ENCODE data around the gene TLE5. TPM values are rescaled to one million over a fixed set of nuclear protein-coding genes. Genes with fewer than 3 reads are reported as not detected.

The TLE5 gene, protein sequence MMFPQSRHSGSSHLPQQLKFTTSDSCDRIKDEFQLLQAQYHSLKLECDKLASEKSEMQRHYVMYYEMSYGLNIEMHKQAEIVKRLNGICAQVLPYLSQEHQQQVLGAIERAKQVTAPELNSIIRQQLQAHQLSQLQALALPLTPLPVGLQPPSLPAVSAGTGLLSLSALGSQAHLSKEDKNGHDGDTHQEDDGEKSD
- 98.1 TPM for total RNA-seq

DNA sequence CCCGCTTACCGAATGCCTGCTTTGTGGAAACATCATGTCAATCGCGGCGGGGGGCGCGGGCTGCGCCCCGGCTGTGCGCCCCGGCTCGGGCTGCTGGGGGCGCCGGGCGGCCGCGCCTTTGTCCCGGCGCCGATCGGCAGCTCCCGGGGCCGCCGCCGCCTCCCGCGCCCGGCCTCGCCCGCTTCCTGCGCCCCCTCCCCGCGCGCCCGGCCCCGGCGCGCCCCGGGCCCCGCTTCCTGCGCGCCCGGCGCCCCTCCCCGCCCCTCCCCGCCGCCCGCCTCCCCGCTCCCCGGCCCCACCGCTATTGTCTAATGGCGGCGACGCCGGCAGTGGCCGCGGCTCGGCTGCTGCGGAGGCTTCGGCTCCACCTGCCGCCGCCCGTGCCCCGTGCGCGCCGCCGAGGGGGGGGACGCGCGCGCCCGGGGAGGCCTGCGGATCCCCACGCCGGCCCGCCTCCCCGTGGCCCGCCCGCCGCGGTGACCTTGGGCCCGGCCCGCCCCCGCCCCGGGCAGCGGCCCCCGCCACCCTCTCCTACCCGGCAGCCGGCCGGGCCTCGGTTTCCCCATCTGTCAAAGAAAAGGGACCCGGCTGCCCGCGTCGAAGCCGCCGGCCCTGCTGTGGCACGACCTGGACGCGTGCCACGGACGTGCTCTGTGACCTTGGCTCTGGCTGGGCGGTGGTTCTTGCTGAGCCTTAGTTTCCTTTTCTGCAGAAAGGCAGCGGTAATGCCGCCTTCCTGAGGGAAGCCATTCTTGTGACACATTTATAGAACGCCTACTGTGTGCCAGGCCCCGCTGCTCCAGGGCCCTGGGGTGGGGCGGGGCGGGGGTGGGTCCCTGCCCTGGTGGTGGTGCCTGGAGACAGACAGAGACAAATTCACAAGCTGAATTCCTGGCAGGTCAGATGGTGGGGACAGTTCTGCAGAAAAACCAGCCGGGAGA, at the start of gene TLE5:
TLE5 (minus strand) TSS at position 331 of the 941 bp plus-strand sequence; CDS start at position 36, 295 bp downstream.
- peaks cover 19 to 39% (median 33%) of the 10 kb centered on the region in 3 donors for H3K4me1 ChIP-seq (ENCODE audit: control insufficient read depth in 3 of 3, insufficient read depth in 3 of 3, low read length in 3 of 3)

DNA sequence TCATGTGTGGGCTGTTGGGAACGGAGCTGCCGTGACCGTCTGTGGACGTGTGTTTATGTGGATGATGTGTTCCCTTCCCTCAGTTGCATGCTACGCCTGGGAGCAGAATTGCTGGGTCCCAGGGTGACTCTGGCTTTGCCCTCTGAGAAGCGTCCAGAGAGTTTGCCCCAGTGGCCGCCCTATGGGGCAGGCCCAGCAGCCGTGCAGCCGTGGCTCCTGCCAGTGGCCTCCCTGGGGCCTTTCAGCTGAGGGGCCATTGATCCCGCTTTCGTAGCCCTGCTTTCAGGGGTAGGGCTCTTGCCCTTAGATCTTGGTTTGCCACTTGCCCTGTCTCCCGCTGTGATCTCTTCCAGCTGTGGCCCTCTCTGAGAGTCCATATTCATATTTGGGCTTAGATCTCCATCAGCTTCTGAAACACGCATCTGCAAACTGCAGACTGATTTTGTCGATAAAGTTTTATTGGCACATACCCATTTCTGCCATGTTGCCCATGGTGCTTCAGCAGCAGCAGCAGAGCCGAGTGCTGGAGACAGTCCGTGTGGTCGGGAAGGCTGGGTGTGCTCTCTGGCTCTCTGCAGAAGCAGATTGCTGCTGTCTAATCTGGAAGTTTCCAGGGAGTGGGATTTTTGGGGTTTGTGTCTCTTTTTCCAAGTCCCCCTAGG, 49.4 kb upstream of the TLE5 start:
- Histone ChIP-seq H3K27ac (ENCODE audit: low read depth, low read length) (no peak overlapping the region), H3K9ac (ENCODE audit: low read depth in 1 of 3, low read length in 3 of 3) (no peak overlapping the region), H3K27me3 (ENCODE audit: control insufficient read depth in 3 of 3, insufficient read depth in 3 of 3, low read length in 3 of 3) (no peaks in the 10 kb centered on the region), H3K4me1 (ENCODE audit: control insufficient read depth in 3 of 3, insufficient read depth in 3 of 3, low read length in 3 of 3) (peaks cover 1 to 14% (median 7%) of the 10 kb centered on the region in 3 donors), H3K4me3 (ENCODE audit: low read length in 3 of 3) (no peak overlapping the region), H3K36me3 (ENCODE audit: control insufficient read depth in 3 of 3, insufficient read depth in 3 of 3, low read length in 3 of 3) (peaks cover 3 to 23% (median 22%) of the 10 kb centered on the region in 3 donors), H3K9me3 (ENCODE audit: control insufficient read depth in 3 of 3, low read length in 3 of 3) (no peaks in the 10 kb centered on the region)

More for the DNA sequence above, at the start of gene TLE5:
- no peaks in the 10 kb centered on the region for H3K27me3 ChIP-seq (ENCODE audit: control insufficient read depth in 3 of 3, insufficient read depth in 3 of 3, low read length in 3 of 3)
- peaks cover 16 to 19% (median 18%) of the 10 kb centered on the region in 3 donors for H3K36me3 ChIP-seq (ENCODE audit: control insufficient read depth in 3 of 3, insufficient read depth in 3 of 3, low read length in 3 of 3)
- peak within 1 kb of the TSS; percentile 67 to 78 (median 74) for H3K4me3 ChIP-seq (ENCODE audit: low read length in 3 of 3)
- peak within 1 kb of the TSS; percentile 79 to 85 (median 83) for H3K9ac ChIP-seq (ENCODE audit: low read depth in 1 of 3, low read length in 3 of 3)
- peak within 1 kb of the TSS; percentile 84 for H3K27ac ChIP-seq (ENCODE audit: low read depth, low read length)
- H3K9me3 ChIP-seq (ENCODE audit: control insufficient read depth in 3 of 3, low read length in 3 of 3), result no peaks in the 10 kb centered on the region

DNA sequence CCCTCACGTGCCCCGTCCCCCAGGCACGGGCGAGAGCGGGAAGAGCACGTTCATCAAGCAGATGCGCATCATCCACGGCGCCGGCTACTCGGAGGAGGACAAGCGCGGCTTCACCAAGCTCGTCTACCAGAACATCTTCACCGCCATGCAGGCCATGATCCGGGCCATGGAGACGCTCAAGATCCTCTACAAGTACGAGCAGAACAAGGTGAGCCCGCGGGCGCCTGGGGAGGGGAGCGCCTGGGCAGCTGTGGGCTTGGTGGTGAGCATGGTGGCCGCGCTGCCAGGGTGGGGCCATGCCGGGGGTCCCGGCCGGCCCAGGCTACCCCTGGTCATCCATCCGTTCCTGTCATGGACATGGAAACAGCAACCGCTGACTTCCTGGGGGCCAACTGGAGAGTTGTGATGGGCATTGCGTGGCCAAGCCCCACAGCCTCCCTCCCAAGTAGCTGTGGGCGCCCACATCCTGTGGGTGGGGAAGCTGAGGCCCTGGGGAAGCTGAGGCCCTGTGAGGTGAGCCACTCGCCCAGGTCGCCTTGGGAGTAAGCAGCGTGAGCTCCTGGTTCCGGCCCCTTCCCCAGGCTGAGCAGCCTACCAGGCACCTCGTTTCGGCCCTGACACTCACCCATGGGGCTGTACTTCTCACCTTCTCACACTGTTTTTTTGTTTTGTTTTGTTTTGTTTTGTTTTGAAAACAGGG, 48.0 kb upstream of the TLE5 start:
- Histone ChIP-seq H3K36me3 (ENCODE audit: control insufficient read depth in 3 of 3, insufficient read depth in 3 of 3, low read length in 3 of 3) (peaks cover 3 to 21% (median 19%) of the 10 kb centered on the region in 3 donors), H3K27me3 (ENCODE audit: control insufficient read depth in 3 of 3, insufficient read depth in 3 of 3, low read length in 3 of 3) (no peaks in the 10 kb centered on the region), H3K9ac (ENCODE audit: low read depth in 1 of 3, low read length in 3 of 3) (no peak overlapping the region), H3K4me1 (ENCODE audit: control insufficient read depth in 3 of 3, insufficient read depth in 3 of 3, low read length in 3 of 3) (peaks cover 12 to 28% (median 21%) of the 10 kb centered on the region in 3 donors), H3K9me3 (ENCODE audit: control insufficient read depth in 3 of 3, low read length in 3 of 3) (no peaks in the 10 kb centered on the region), H3K27ac (ENCODE audit: low read depth, low read length) (no peak overlapping the region), H3K4me3 (ENCODE audit: low read length in 3 of 3) (no peak overlapping the region)

DNA sequence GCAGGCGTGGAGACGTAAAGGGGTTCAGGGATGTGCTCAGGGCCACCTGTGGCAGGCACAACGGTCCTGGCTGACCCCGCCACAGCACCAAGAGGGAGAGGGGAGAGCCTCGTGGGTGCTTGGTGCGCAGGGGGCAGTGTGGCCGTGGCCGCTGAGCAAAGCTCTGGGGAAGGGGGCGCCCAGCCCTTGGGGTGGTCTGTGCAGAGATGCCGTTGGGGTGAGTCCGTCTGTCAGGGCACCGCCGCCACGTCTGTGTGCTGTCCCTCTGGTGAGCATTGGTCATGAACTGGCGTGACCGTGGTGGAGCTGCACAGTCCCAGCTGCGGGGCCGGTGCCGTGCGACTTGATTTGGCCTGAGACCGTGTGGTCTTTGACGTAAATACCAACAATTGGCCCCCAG, 47.2 kb upstream of the TLE5 start:
- Histone ChIP-seq H3K4me3 (ENCODE audit: low read length in 3 of 3) (no peak overlapping the region), H3K27ac (ENCODE audit: low read depth, low read length) (no peak overlapping the region), H3K9me3 (ENCODE audit: control insufficient read depth in 3 of 3, low read length in 3 of 3) (no peaks in the 10 kb centered on the region), H3K27me3 (ENCODE audit: control insufficient read depth in 3 of 3, insufficient read depth in 3 of 3, low read length in 3 of 3) (no peaks in the 10 kb centered on the region), H3K4me1 (ENCODE audit: control insufficient read depth in 3 of 3, insufficient read depth in 3 of 3, low read length in 3 of 3) (peaks cover 12 to 30% (median 25%) of the 10 kb centered on the region in 3 donors), H3K36me3 (ENCODE audit: control insufficient read depth in 3 of 3, insufficient read depth in 3 of 3, low read length in 3 of 3) (peaks cover 3 to 21% (median 15%) of the 10 kb centered on the region in 3 donors), H3K9ac (ENCODE audit: low read depth in 1 of 3, low read length in 3 of 3) (peak overlapping the region in 1 of 3 donors; percentile 54)

DNA sequence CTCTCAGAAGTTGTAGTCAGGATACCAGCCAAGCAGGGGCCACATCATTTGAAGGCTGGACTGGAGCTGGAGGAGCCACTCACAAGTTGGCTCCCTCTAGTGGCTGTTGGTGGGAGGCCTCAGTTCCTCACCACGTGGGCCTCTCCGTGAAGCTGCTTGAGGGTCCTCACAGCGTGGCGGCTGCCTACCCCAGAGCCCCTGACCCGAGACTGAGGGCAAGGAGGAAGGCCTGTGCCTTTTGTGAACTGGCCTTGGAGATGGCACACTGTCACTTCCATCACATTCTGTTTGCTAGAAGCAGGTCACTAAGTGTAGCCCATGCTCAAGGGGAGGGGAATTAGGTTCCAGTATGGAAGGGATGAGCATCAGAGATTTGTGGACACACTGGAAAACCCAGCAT, 46.5 kb upstream of the TLE5 start:
- Histone ChIP-seq H3K4me3 (ENCODE audit: low read length in 3 of 3) (peak overlapping the region in 1 of 3 donors; percentile 15), H3K27ac (ENCODE audit: low read depth, low read length) (no peak overlapping the region), H3K9me3 (ENCODE audit: control insufficient read depth in 3 of 3, low read length in 3 of 3) (no peaks in the 10 kb centered on the region), H3K27me3 (ENCODE audit: control insufficient read depth in 3 of 3, insufficient read depth in 3 of 3, low read length in 3 of 3) (no peaks in the 10 kb centered on the region), H3K9ac (ENCODE audit: low read depth in 1 of 3, low read length in 3 of 3) (peak overlapping the region in 1 of 3 donors; percentile 54), H3K4me1 (ENCODE audit: control insufficient read depth in 3 of 3, insufficient read depth in 3 of 3, low read length in 3 of 3) (peaks cover 12 to 37% (median 32%) of the 10 kb centered on the region in 3 donors), H3K36me3 (ENCODE audit: control insufficient read depth in 3 of 3, insufficient read depth in 3 of 3, low read length in 3 of 3) (peaks cover 3 to 17% (median 11%) of the 10 kb centered on the region in 3 donors)

DNA sequence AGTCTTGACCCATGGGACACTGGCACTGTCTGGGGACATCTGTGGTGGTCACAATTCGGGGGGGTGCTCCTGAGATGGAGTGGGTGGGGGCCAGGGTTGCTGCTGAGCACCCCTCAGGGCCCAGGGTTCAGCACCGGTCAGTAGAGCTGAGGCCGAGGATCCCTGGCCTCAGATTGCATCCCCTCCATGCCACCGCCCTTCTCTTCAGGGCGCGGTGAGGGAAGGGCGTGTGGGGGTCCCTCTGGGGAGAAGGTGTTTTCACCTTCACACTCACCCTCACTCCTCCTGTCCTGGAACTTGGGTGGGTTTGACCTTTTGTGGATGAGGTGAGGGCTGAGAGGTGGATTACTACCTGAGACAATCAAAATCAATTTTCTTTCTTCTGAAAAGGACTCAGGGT, 45.4 kb upstream of the TLE5 start:
- no peak overlapping the region for H3K4me3 ChIP-seq (ENCODE audit: low read length in 3 of 3)
- peaks cover 14 to 41% (median 37%) of the 10 kb centered on the region in 3 donors for H3K4me1 ChIP-seq (ENCODE audit: control insufficient read depth in 3 of 3, insufficient read depth in 3 of 3, low read length in 3 of 3)
- H3K27me3 ChIP-seq (ENCODE audit: control insufficient read depth in 3 of 3, insufficient read depth in 3 of 3, low read length in 3 of 3), result no peaks in the 10 kb centered on the region
- H3K36me3 ChIP-seq (ENCODE audit: control insufficient read depth in 3 of 3, insufficient read depth in 3 of 3, low read length in 3 of 3), result peaks cover 3 to 10% (median 6%) of the 10 kb centered on the region in 3 donors
- no peak overlapping the region for H3K27ac ChIP-seq (ENCODE audit: low read depth, low read length)
- H3K9me3 ChIP-seq (ENCODE audit: control insufficient read depth in 3 of 3, low read length in 3 of 3), result no peaks in the 10 kb centered on the region
- peak overlapping the region in 1 of 3 donors; percentile 25 for H3K9ac ChIP-seq (ENCODE audit: low read depth in 1 of 3, low read length in 3 of 3)

DNA sequence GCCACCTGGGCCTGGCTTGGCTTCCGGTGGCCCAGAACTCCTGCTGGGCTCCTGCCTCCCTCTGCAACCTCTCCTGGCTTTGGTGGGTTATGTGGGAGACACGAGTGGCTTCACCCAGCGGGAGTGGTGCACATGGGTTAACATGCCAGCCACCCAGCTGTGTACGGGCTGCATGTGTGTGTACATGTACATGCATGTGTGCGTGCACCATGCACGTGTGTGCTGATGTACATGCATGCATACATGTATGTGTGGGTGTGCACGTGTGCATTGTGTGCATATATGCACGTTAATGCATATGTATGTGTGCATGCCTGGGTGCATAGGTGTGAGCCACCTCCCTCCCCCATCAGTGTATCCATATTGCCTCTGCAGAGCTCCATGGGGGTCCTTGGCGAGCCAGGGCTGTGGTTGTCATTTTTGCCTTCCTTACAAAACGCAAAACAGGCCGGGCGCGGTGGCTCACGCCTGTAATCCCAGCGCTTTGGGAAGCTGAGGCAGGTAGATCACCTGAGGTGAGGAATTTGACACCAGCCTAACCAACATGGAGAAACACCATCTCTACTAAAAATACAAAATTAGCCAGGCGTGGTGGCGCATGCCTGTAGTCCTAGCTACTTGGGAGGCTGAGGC, 44.3 kb upstream of the TLE5 start:
- no peak overlapping the region for H3K27ac ChIP-seq (ENCODE audit: low read depth, low read length)
- no peaks in the 10 kb centered on the region for H3K9me3 ChIP-seq (ENCODE audit: control insufficient read depth in 3 of 3, low read length in 3 of 3)
- H3K4me3 ChIP-seq (ENCODE audit: low read length in 3 of 3), result no peak overlapping the region
- H3K36me3 ChIP-seq (ENCODE audit: control insufficient read depth in 3 of 3, insufficient read depth in 3 of 3, low read length in 3 of 3), result peaks cover 0 to 10% (median 4%) of the 10 kb centered on the region in 3 donors
- H3K9ac ChIP-seq (ENCODE audit: low read depth in 1 of 3, low read length in 3 of 3), result no peak overlapping the region
- no peaks in the 10 kb centered on the region for H3K27me3 ChIP-seq (ENCODE audit: control insufficient read depth in 3 of 3, insufficient read depth in 3 of 3, low read length in 3 of 3)
- peaks cover 23 to 52% (median 43%) of the 10 kb centered on the region in 3 donors for H3K4me1 ChIP-seq (ENCODE audit: control insufficient read depth in 3 of 3, insufficient read depth in 3 of 3, low read length in 3 of 3)

DNA sequence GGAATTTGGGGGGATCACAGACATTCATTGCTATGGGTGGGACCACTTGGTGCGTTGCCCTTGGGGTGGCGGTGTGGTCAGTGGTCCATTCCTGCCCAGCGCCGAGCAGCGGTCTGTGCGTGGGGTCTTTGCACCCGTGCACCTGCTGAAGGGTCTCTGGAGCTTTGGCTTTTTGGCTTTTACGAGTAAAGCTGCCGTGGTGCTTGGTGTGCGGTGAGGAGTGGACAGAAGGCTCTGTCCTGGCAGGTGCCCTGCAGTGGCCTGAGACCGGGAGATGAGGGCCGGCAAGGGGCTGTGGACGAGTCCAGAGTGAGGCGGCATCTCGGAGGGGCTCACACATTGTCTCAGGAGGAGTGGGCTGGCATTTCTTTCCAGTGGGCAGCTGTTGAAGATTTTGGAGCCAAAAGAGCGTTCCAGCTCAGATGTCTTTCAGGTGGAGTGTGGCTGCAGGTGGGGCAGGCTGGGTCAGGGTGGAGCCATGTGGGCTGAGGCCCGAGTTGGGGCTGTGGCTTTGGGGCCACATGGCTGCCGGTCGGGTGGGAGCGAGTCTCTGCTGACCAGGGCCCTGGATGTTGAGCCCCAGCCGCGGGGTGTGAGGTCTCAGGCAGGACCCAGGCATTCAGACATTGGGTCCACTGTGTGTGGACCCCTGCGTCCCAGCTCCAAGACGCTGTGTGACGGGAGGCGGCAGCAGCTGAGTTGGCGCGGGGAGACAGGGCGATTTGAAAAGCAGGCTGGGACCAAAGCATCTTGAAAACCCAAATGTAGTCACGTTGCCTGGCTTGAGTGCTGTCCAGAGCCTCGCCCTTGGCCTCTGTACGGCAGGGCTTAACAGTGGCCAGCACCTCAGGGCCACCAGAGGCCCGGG, 43.6 kb upstream of the TLE5 start:
- no peaks in the 10 kb centered on the region for H3K27me3 ChIP-seq (ENCODE audit: control insufficient read depth in 3 of 3, insufficient read depth in 3 of 3, low read length in 3 of 3)
- H3K27ac ChIP-seq (ENCODE audit: low read depth, low read length), result no peak overlapping the region
- no peaks in the 10 kb centered on the region for H3K9me3 ChIP-seq (ENCODE audit: control insufficient read depth in 3 of 3, low read length in 3 of 3)
- peak overlapping the region in 1 of 3 donors; percentile 40 for H3K9ac ChIP-seq (ENCODE audit: low read depth in 1 of 3, low read length in 3 of 3)
- peaks cover 27 to 59% (median 47%) of the 10 kb centered on the region in 3 donors for H3K4me1 ChIP-seq (ENCODE audit: control insufficient read depth in 3 of 3, insufficient read depth in 3 of 3, low read length in 3 of 3)
- no peak overlapping the region for H3K4me3 ChIP-seq (ENCODE audit: low read length in 3 of 3)
- peaks cover 0 to 5% (median 0%) of the 10 kb centered on the region in 3 donors for H3K36me3 ChIP-seq (ENCODE audit: control insufficient read depth in 3 of 3, insufficient read depth in 3 of 3, low read length in 3 of 3)

Measured in skeletal muscle tissue (tissue), 4 donors.